Subcutaneous abdominal adipose tissue (tissue), 5 donors: ENCODE data around the gene TAF13.

ENCODE experiments used
- H3K27ac ChIP-seq: one replicate; pipeline ENCODE4 v1.7.0; 2013; ENCODE audit warnings: low read depth, mild to moderate bottlenecking, inconsistent platforms, low read length, moderate library complexity
- H3K27me3 ChIP-seq, 5 donors: one replicate each; pipeline ENCODE4 v1.7.0; 2013; ENCODE audit warnings: low read length in 5 of 5, inconsistent platforms in 1 of 5; ENCODE audit not compliant: control insufficient read depth in 5 of 5, insufficient read depth in 4 of 5
- H3K36me3 ChIP-seq, 5 donors: one replicate each; pipeline ENCODE4 v1.7.0; 2013; ENCODE audit warnings: low read length in 5 of 5; ENCODE audit not compliant: control insufficient read depth in 5 of 5, insufficient read depth in 5 of 5
- H3K4me1 ChIP-seq, 5 donors: one replicate each; pipeline ENCODE4 v1.7.0; 2013; ENCODE audit warnings: low read length in 5 of 5, mild to moderate bottlenecking in 3 of 5, moderate library complexity in 1 of 5; ENCODE audit not compliant: control insufficient read depth in 5 of 5, insufficient read depth in 5 of 5
- H3K4me3 ChIP-seq, 5 donors: one replicate each; pipeline ENCODE4 v1.7.0; 2013; ENCODE audit warnings: low read length in 5 of 5, low read depth in 1 of 5
- H3K9ac ChIP-seq, 5 donors: one replicate each; pipeline ENCODE4 v1.7.0; 2013; ENCODE audit warnings: low read length in 5 of 5, mild to moderate bottlenecking in 4 of 5, moderate library complexity in 3 of 5
- H3K9me3 ChIP-seq, 5 donors: one replicate each; pipeline ENCODE4 v1.7.0; 2013; ENCODE audit warnings: low read length in 5 of 5; ENCODE audit not compliant: control insufficient read depth in 5 of 5
- donor health status: healthy.
- donor health status: healthy.
- donor health status: healthy.
- donor health status: healthy.
- donor health status: healthy.

Gene TAF13

GRCh38 chr1:109075531-109076490 is at the start of gene TAF13:
Gene TAF13, minus strand, starts transcription at chr1:109076003. Its CDS starts 56 bp downstream, at chr1:109075947.
- Histone ChIP-seq H3K36me3 (peaks cover 0 to 2% (median 2%) of the 10 kb centered on the region in 5 donors), H3K9me3 (no peaks in the 10 kb centered on the region), H3K27me3 (no peaks in the 10 kb centered on the region), H3K4me3 (peak within 1 kb of the TSS; percentile 76 to 99 (median 91)), H3K4me1 (peaks cover 0 to 27% (median 24%) of the 10 kb centered on the region in 5 donors), H3K27ac (peak within 1 kb of the TSS; percentile 96), H3K9ac (peak within 1 kb of the TSS; percentile 78 to 99 (median 94))

- Histone ChIP-seq H3K27me3 (peaks cover 0 to 11% (median 2%) of the 10 kb centered on the region in 5 donors), H3K9ac (no peak overlapping the region), H3K4me1 (no peaks in the 10 kb centered on the region), H3K27ac (no peak overlapping the region), H3K9me3 (no peaks in the 10 kb centered on the region), H3K4me3 (no peak overlapping the region), H3K36me3 (no peaks in the 10 kb centered on the region)
Measured at GRCh38 chr1:109120356-109120755, 44.6 kb upstream of the TAF13 start.

GRCh38 chr1:109118089-109118488 is 42.3 kb upstream of the TAF13 start:
- no peak overlapping the region for H3K27ac ChIP-seq
- peaks cover 13 to 27% (median 16%) of the 10 kb centered on the region in 5 donors for H3K27me3 ChIP-seq
- H3K4me3 ChIP-seq = no peak overlapping the region
- no peaks in the 10 kb centered on the region for H3K9me3 ChIP-seq
- no peak overlapping the region for H3K9ac ChIP-seq
- H3K4me1 ChIP-seq = peaks cover 0 to 12% (median 11%) of the 10 kb centered on the region in 5 donors
- no peaks in the 10 kb centered on the region for H3K36me3 ChIP-seq

GRCh38 chr1:109116286-109116685 is 40.5 kb upstream of the TAF13 start:
- no peak overlapping the region for H3K27ac ChIP-seq
- H3K36me3 ChIP-seq = no peaks in the 10 kb centered on the region
- H3K4me3 ChIP-seq = no peak overlapping the region

GRCh38 chr1:109115685-109116084 is 39.9 kb upstream of the TAF13 start:
- Histone ChIP-seq H3K27ac (no peak overlapping the region), H3K4me1 (peaks cover 0 to 24% (median 21%) of the 10 kb centered on the region in 5 donors), H3K9ac (no peak overlapping the region), H3K9me3 (no peaks in the 10 kb centered on the region), H3K36me3 (no peaks in the 10 kb centered on the region), H3K4me3 (no peak overlapping the region), H3K27me3 (peaks cover 15 to 29% (median 22%) of the 10 kb centered on the region in 5 donors)

More at GRCh38 chr1:109116286-109116685, 40.5 kb upstream of the TAF13 start:
- Histone ChIP-seq H3K4me1 (peaks cover 0 to 24% (median 21%) of the 10 kb centered on the region in 5 donors), H3K9ac (no peak overlapping the region), H3K27me3 (peaks cover 12 to 29% (median 20%) of the 10 kb centered on the region in 5 donors), H3K9me3 (no peaks in the 10 kb centered on the region)

GRCh38 chr1:109114342-109114674 is 38.5 kb upstream of the TAF13 start:
- H3K27ac ChIP-seq = no peak overlapping the region
- H3K36me3 ChIP-seq = no peaks in the 10 kb centered on the region
- peaks cover 0 to 24% (median 21%) of the 10 kb centered on the region in 5 donors for H3K4me1 ChIP-seq
- peak overlapping the region in 1 of 5 donors; percentile 3 for H3K9ac ChIP-seq
- peaks cover 18 to 29% (median 27%) of the 10 kb centered on the region in 5 donors for H3K27me3 ChIP-seq
- H3K4me3 ChIP-seq = peak overlapping the region in 2 of 5 donors; percentile 51 to 55
- H3K9me3 ChIP-seq = no peaks in the 10 kb centered on the region

GRCh38 chr1:109113590-109114341 is 38.0 kb upstream of the TAF13 start, which contains the start of gene ELAPOR1:
Gene ELAPOR1, plus strand, starts transcription at chr1:109114115. Its CDS starts 69 bp downstream, at chr1:109114184.
- Histone ChIP-seq H3K9ac (peak within 1 kb of the TSS in 1 of 5 donors; percentile 60), H3K27ac (no peak within 1 kb of the TSS), H3K9me3 (no peaks in the 10 kb centered on the region), H3K27me3 (peaks cover 18 to 29% (median 27%) of the 10 kb centered on the region in 5 donors), H3K4me3 (peak within 1 kb of the TSS; percentile 34 to 61 (median 52)), H3K4me1 (peaks cover 0 to 24% (median 21%) of the 10 kb centered on the region in 5 donors), H3K36me3 (no peaks in the 10 kb centered on the region)

GRCh38 chr1:109112652-109113285 is 37.0 kb upstream of the TAF13 start:
- peaks cover 18 to 29% (median 27%) of the 10 kb centered on the region in 5 donors for H3K27me3 ChIP-seq
- peaks cover 0 to 24% (median 21%) of the 10 kb centered on the region in 5 donors for H3K4me1 ChIP-seq
- H3K36me3 ChIP-seq = no peaks in the 10 kb centered on the region
- peak overlapping the region; percentile 30 to 61 (median 52) for H3K4me3 ChIP-seq
- no peak overlapping the region for H3K27ac ChIP-seq
- H3K9ac ChIP-seq = peak overlapping the region in 1 of 5 donors; percentile 60
- no peaks in the 10 kb centered on the region for H3K9me3 ChIP-seq

GRCh38 chr1:109112056-109112651 is 36.4 kb upstream of the TAF13 start:
- peaks cover 0 to 24% (median 21%) of the 10 kb centered on the region in 5 donors for H3K4me1 ChIP-seq

More at GRCh38 chr1:109112056-109112651, 36.4 kb upstream of the TAF13 start:
- Histone ChIP-seq H3K4me3 (peak overlapping the region; percentile 30 to 55 (median 45)), H3K27ac (no peak overlapping the region), H3K27me3 (peaks cover 18 to 29% (median 27%) of the 10 kb centered on the region in 5 donors), H3K9me3 (no peaks in the 10 kb centered on the region), H3K9ac (no peak overlapping the region), H3K36me3 (no peaks in the 10 kb centered on the region)
